Gastrocnemius medialis (tissue), 4 donors: ENCODE data around the gene CYP39A1.

ENCODE experiments used
- POLR2A ChIP-seq, 2 donors: fragments of 450-650 bp; IDR thresholded peaks; one replicate each; pipeline ENCODE4 v1.6.1; 2017; ENCODE audit warnings: antibody characterized with exemption in 2 of 2, mild to moderate bottlenecking in 2 of 2, moderate library complexity in 2 of 2
- TF ChIP-seq, protein P1 (sequence below), 5 experiments: fragments of 450-650 bp in 3 of 5; fragments of 200-600 bp in 2 of 5; sonication (generic) in 2 of 5; IDR thresholded peaks in 4 of 5; conservative IDR thresholded peaks in 1 of 5; 1 replicate in 4 of 5; 2 replicates in 1 of 5; pipeline ENCODE4 v1.5.1; 2016 to 2019; ENCODE audit warnings: antibody characterized with exemption in 5 of 5, mild to moderate bottlenecking in 3 of 5, moderate library complexity in 3 of 5

- TF ChIP-seq, protein P1, sequence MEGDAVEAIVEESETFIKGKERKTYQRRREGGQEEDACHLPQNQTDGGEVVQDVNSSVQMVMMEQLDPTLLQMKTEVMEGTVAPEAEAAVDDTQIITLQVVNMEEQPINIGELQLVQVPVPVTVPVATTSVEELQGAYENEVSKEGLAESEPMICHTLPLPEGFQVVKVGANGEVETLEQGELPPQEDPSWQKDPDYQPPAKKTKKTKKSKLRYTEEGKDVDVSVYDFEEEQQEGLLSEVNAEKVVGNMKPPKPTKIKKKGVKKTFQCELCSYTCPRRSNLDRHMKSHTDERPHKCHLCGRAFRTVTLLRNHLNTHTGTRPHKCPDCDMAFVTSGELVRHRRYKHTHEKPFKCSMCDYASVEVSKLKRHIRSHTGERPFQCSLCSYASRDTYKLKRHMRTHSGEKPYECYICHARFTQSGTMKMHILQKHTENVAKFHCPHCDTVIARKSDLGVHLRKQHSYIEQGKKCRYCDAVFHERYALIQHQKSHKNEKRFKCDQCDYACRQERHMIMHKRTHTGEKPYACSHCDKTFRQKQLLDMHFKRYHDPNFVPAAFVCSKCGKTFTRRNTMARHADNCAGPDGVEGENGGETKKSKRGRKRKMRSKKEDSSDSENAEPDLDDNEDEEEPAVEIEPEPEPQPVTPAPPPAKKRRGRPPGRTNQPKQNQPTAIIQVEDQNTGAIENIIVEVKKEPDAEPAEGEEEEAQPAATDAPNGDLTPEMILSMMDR (IDR thresholded peaks at IDR 0.05 in 4 of 5, conservative IDR thresholded peaks at IDR 0.05 in 1 of 5) = no peak
- no peak for TF ChIP-seq POLR2A (IDR thresholded peaks at IDR 0.05)
Observed at GRCh38 chr6:46510651-46511050, 142.0 kb downstream of the CYP39A1 start.
